ENCODE measurements around the gene IARS2.

IARS2 gene

GRCh38 chr1:220184506-220184905 is 90.6 kb downstream of the IARS2 start:
- TF ChIP-seq CTCF (IDR thresholded peaks at IDR 0.05; ENCODE audit: borderline replicate concordance, insufficient read depth, low read depth, low read length), result no peak

GRCh38 chr1:220186752-220187151 is 92.8 kb downstream of the IARS2 start:
- no peak for TF ChIP-seq CTCF (IDR thresholded peaks at IDR 0.05; ENCODE audit: borderline replicate concordance, insufficient read depth, low read depth, low read length)

More at GRCh38 chr1:220184506-220184905, 90.6 kb downstream of the IARS2 start:
- H3K4me3 ChIP-seq (ENCODE audit: low read depth, low read length), result no peak overlapping the region

GRCh38 chr1:220188538-220188937 is 94.6 kb downstream of the IARS2 start:
- no peak for TF ChIP-seq CTCF (IDR thresholded peaks at IDR 0.05; ENCODE audit: borderline replicate concordance, insufficient read depth, low read depth, low read length)
- H3K4me3 ChIP-seq (ENCODE audit: low read depth, low read length), result no peak overlapping the region

More at GRCh38 chr1:220186752-220187151, 92.8 kb downstream of the IARS2 start:
- no peak overlapping the region for H3K4me3 ChIP-seq (ENCODE audit: low read depth, low read length)

GRCh38 chr1:220189750-220190347 is 95.9 kb downstream of the IARS2 start:
- no peak for TF ChIP-seq CTCF (IDR thresholded peaks at IDR 0.05; ENCODE audit: borderline replicate concordance, insufficient read depth, low read depth, low read length)
- no peak overlapping the region for H3K4me3 ChIP-seq (ENCODE audit: low read depth, low read length)

GRCh38 chr1:220195701-220196100 is 101.8 kb downstream of the IARS2 start:
- H3K4me3 ChIP-seq (ENCODE audit: low read depth, low read length), result no peak overlapping the region
- TF ChIP-seq CTCF (IDR thresholded peaks at IDR 0.05; ENCODE audit: borderline replicate concordance, insufficient read depth, low read depth, low read length), result no peak
